ENCODE data around the gene SLC29A2. TPM values are rescaled to one million over a fixed set of nuclear protein-coding genes. Genes with fewer than 3 reads are reported as not detected.
A peak's percentile ranks its signal among the peaks of the same experiment; 100 is the strongest.

The SLC29A2 gene
- total and polyA plus RNA-seq, 3 donors from 2014 or later = 1.2 to 3.1 (median 1.6) TPM

DNA sequence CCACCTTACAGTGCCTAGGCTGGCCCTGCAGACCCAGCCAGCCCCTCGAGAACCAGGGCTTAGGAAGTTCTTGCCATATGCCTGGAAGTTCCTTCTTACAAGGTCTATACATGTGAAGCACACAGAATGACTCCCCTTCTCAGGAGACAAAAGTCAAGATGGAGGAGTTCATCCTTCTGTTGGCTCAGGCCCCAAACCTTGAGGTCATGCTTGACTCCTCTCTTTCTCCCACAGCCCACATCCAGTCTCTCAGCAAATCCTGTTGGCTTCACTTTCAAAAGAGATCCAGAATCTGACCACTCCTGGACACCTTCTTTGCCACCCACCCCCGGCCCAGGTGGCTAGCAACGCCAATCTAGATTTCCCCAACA is 53.0 kb downstream of the SLC29A2 start:
- H3K27ac ChIP-seq = no peak overlapping the region
- H3K4me1 ChIP-seq = peaks cover 21% of the 10 kb centered on the region
- H3K36me3 ChIP-seq (ENCODE audit: low read depth, missing control alignments) = no peaks in the 10 kb centered on the region
- no peak for TF ChIP-seq CTCF (IDR thresholded peaks at IDR 0.05)
- TF ChIP-seq POLR2A (IDR thresholded peaks at IDR 0.05) = no peak
- WGBS, 2 donors = 72 to 97% methylated on average over 2 to 3 of the region's 3 CpGs
- intact Hi-C loops (cut with DNase I; ENCODE audit: low total_unique reads) = no loop called here
- no peaks in the 10 kb centered on the region for H3K27me3 ChIP-seq
- H3K9me3 ChIP-seq = no peaks in the 10 kb centered on the region
- no peak overlapping the region for H3K4me3 ChIP-seq
- no peak for DNase-seq

- peak; percentile 68 for DNase-seq
- no peaks in the 10 kb centered on the region for H3K36me3 ChIP-seq (ENCODE audit: low read depth, missing control alignments)
- no peak for TF ChIP-seq POLR2A (IDR thresholded peaks at IDR 0.05)
- no peak for TF ChIP-seq CTCF (IDR thresholded peaks at IDR 0.05)
- no peaks in the 10 kb centered on the region for H3K27me3 ChIP-seq
- WGBS, 2 donors = 49 to 58% methylated on average over 14 to 16 of the region's 16 CpGs
- peak overlapping the region; percentile 77 to 88 for H3K27ac ChIP-seq
- peaks cover 24% of the 10 kb centered on the region for H3K4me1 ChIP-seq
- H3K9me3 ChIP-seq = no peaks in the 10 kb centered on the region
- intact Hi-C loops (cut with DNase I; ENCODE audit: low total_unique reads) = no loop called here
- H3K4me3 ChIP-seq = no peak overlapping the region
These were observed 53.6 kb downstream of the SLC29A2 start for GRCh38 chr11:66317723-66318599.

DNA sequence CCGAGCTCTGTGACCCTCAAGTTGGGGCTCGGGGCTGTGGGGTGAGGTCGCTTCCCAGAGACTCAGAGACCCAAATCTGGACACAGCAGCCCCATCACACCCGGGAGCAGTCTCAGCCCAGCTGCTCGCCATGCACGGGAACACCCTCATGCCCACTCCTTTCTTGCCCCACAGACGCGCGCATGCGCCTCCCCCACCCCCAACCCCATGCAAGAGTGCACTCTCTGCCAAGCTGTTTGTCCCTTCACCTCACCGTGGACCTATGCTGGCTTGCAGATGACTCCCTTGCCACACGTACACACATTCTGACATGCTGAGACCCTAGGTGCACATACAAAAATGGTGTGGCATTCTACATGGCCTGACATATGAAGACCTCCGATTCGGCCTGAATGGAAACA is 54.2 kb downstream of the SLC29A2 start:
- no peaks in the 10 kb centered on the region for H3K27me3 ChIP-seq
- intact Hi-C loops (cut with DNase I; ENCODE audit: low total_unique reads) = no loop called here
- no peaks in the 10 kb centered on the region for H3K9me3 ChIP-seq
- H3K27ac ChIP-seq = peak overlapping the region; percentile 77 to 88
- H3K4me1 ChIP-seq = peaks cover 22% of the 10 kb centered on the region
- peak overlapping the region; percentile 33 to 51 for H3K4me3 ChIP-seq
- WGBS, 2 donors = 14 to 30% methylated on average over 12 to 14 of the region's 14 CpGs
- DNase-seq = no peak
- no peak for TF ChIP-seq POLR2A (IDR thresholded peaks at IDR 0.05)
- no peak for TF ChIP-seq CTCF (IDR thresholded peaks at IDR 0.05)
- H3K36me3 ChIP-seq (ENCODE audit: low read depth, missing control alignments) = no peaks in the 10 kb centered on the region

DNA sequence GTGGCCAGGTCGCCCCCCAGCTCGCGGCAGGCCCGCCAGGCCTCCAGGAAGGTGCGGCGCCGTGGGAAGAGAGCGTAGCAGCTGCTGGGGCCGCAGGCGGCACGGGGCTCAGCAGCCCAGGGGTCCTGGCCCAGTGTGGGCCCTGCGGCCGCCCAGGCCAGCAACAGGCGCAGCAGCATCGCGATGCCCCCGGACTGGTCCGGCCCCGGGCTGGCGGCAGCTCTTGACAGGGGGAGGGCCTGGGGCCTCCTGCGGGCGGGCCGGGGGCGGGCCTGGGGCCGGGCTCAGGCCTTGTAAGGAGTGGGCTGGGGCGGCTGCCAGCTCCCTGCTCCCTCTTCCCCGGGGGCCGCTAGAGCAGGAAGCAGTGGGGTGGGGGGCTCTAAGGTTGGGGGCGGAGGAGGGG is 54.7 kb downstream of the SLC29A2 start, which contains the start of gene CD248:
Gene CD248, minus strand, starts transcription at position 196 of the 403 bp plus-strand sequence. Its CDS starts 17 bp downstream, at position 179.
- Histone ChIP-seq H3K4me3 (peak within 1 kb of the TSS; percentile 33 to 51), H3K9me3 (no peaks in the 10 kb centered on the region), H3K27ac (peak within 1 kb of the TSS; percentile 77 to 88), H3K27me3 (no peaks in the 10 kb centered on the region), H3K4me1 (peaks cover 21% of the 10 kb centered on the region), H3K36me3 (ENCODE audit: low read depth, missing control alignments) (no peaks in the 10 kb centered on the region)
- WGBS, 2 donors = 14 to 32% methylated on average over 5 to 14 of the region's 29 CpGs
- DNase-seq = peak; percentile 69
- intact Hi-C loops (cut with DNase I; ENCODE audit: low total_unique reads) = no loop called here
- TF ChIP-seq CTCF (IDR thresholded peaks at IDR 0.05) (no peak), POLR2A (IDR thresholded peaks at IDR 0.05) (no peak)
